ENCODE data around the gene RFNG. TPM values are rescaled to one million over a fixed set of nuclear protein-coding genes. Genes with fewer than 3 reads are reported as not detected.
A peak's percentile ranks its signal among the peaks of the same experiment; 100 is the strongest.

The RFNG gene
- total and polyA plus RNA-seq, 2 of the 13 experiments (the other 11 are each of a cell fraction or from before 2014, with no cell fraction given) = 61.4 to 64.0 TPM

DNA sequence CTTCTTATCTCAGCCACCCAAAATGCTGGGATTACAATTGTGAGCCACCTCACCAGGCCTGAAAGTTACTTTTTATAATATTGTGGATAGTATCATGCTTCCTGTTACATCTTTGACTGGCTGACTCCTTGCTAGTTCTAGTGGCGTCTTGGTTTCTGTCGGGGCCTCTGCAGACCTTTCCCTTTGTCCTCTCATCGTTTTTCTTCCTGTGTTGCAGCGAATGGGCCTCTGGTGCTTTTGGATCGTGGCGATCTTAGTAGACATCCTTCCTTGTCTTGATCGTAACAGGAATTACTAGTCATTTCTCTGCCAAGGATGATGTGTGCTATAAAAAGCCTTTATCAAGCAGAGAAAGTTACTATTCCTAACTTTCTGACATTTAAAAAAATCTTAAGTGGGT, 53.4 kb downstream of the RFNG start:
- BruUV-seq (replicated peaks) = no TSS peak
- no peak for DNase-seq (ENCODE audit: low spot score)
- CTCF ChIA-PET (ENCODE audit: low intra/inter-chr PET ratio, low total read pairs) = interaction anchor here (5.6 kb wide), 1 partner anchor 38 kb away, joined by 73 read pairs; the partner anchor contains the start of gene NOTUM
- TF ChIP-seq TSC22D2 (CRISPR knock-in tag; IDR thresholded peaks at IDR 0.05; ENCODE audit: borderline replicate concordance) = 0 out of 2 replicates have a peak, but pooled peaks have one; percentile 24
- no peak for TF ChIP-seq NR2F1 (CRISPR knock-in tag; IDR thresholded peaks at IDR 0.05)
- TF ChIP-seq, protein P1, sequence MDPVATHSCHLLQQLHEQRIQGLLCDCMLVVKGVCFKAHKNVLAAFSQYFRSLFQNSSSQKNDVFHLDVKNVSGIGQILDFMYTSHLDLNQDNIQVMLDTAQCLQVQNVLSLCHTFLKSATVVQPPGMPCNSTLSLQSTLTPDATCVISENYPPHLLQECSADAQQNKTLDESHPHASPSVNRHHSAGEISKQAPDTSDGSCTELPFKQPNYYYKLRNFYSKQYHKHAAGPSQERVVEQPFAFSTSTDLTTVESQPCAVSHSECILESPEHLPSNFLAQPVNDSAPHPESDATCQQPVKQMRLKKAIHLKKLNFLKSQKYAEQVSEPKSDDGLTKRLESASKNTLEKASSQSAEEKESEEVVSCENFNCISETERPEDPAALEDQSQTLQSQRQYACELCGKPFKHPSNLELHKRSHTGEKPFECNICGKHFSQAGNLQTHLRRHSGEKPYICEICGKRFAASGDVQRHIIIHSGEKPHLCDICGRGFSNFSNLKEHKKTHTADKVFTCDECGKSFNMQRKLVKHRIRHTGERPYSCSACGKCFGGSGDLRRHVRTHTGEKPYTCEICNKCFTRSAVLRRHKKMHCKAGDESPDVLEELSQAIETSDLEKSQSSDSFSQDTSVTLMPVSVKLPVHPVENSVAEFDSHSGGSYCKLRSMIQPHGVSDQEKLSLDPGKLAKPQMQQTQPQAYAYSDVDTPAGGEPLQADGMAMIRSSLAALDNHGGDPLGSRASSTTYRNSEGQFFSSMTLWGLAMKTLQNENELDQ (CRISPR knock-in tag; IDR thresholded peaks at IDR 0.05; ENCODE audit: borderline replicate concordance) = no peak
- TF ChIP-seq RFX3 (CRISPR knock-in tag; IDR thresholded peaks at IDR 0.05) = no peak
- no peak for TF ChIP-seq YEATS4 (CRISPR knock-in tag; IDR thresholded peaks at IDR 0.05; ENCODE audit: borderline replicate concordance)
- TF ChIP-seq, protein P2, sequence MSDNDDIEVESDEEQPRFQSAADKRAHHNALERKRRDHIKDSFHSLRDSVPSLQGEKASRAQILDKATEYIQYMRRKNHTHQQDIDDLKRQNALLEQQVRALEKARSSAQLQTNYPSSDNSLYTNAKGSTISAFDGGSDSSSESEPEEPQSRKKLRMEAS (IDR thresholded peaks at IDR 0.05) = no peak
- TF ChIP-seq, protein P3, sequence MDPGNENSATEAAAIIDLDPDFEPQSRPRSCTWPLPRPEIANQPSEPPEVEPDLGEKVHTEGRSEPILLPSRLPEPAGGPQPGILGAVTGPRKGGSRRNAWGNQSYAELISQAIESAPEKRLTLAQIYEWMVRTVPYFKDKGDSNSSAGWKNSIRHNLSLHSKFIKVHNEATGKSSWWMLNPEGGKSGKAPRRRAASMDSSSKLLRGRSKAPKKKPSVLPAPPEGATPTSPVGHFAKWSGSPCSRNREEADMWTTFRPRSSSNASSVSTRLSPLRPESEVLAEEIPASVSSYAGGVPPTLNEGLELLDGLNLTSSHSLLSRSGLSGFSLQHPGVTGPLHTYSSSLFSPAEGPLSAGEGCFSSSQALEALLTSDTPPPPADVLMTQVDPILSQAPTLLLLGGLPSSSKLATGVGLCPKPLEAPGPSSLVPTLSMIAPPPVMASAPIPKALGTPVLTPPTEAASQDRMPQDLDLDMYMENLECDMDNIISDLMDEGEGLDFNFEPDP (CRISPR knock-in tag; conservative IDR thresholded peaks at IDR 0.05) = no peak
- TF ChIP-seq ZNF367 (CRISPR knock-in tag; IDR thresholded peaks at IDR 0.05; ENCODE audit: borderline replicate concordance) = no peak
- TF ChIP-seq HOXD1 (CRISPR knock-in tag; IDR thresholded peaks at IDR 0.05) = no peak
- no peak for TF ChIP-seq ZBTB8A (CRISPR knock-in tag; IDR thresholded peaks at IDR 0.05; ENCODE audit: borderline replicate concordance, low read depth)
- no peak for TF ChIP-seq ZNF782 (CRISPR knock-in tag; IDR thresholded peaks at IDR 0.05; ENCODE audit: borderline replicate concordance)
- TF ChIP-seq SAP130 (CRISPR knock-in tag; IDR thresholded peaks at IDR 0.05; ENCODE audit: low read depth) = 0 out of 2 replicates have a peak, but pooled peaks have one; percentile 14
- no peak for TF ChIP-seq ARHGAP35 (CRISPR knock-in tag; IDR thresholded peaks at IDR 0.05; ENCODE audit: borderline replicate concordance)
- no peak for TF ChIP-seq NPAS2 (CRISPR knock-in tag; IDR thresholded peaks at IDR 0.05; ENCODE audit: borderline replicate concordance)
- no peak for TF ChIP-seq ZNF263 (CRISPR knock-in tag; IDR thresholded peaks at IDR 0.05)
- no peak for TF ChIP-seq ZNF12 (CRISPR knock-in tag; IDR thresholded peaks at IDR 0.05)
- no peak for TF ChIP-seq ZNF383 (CRISPR knock-in tag; IDR thresholded peaks at IDR 0.05; ENCODE audit: borderline replicate concordance)
- TF ChIP-seq PRMT3 (CRISPR knock-in tag; IDR thresholded peaks at IDR 0.05; ENCODE audit: borderline replicate concordance, low read depth) = no peak
- TF ChIP-seq, protein P4, sequence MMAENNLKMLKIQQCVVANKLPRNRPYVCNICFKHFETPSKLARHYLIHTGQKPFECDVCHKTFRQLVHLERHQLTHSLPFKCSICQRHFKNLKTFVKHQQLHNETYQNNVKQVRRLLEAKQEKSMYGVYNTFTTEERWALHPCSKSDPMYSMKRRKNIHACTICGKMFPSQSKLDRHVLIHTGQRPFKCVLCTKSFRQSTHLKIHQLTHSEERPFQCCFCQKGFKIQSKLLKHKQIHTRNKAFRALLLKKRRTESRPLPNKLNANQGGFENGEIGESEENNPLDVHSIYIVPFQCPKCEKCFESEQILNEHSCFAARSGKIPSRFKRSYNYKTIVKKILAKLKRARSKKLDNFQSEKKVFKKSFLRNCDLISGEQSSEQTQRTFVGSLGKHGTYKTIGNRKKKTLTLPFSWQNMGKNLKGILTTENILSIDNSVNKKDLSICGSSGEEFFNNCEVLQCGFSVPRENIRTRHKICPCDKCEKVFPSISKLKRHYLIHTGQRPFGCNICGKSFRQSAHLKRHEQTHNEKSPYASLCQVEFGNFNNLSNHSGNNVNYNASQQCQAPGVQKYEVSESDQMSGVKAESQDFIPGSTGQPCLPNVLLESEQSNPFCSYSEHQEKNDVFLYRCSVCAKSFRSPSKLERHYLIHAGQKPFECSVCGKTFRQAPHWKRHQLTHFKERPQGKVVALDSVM (CRISPR knock-in tag; IDR thresholded peaks at IDR 0.05) = no peak

More for the DNA sequence above, 53.4 kb downstream of the RFNG start:
- peaks cover 75% of the 10 kb centered on the region for H3K79me2 ChIP-seq (ENCODE audit: insufficient read depth, low read length)
- no peak for FAIRE-seq
- H3K4me2 ChIP-seq (ENCODE audit: low read depth, low read length) = peak overlapping the region; percentile 70
- ATAC-seq = no peak
- WGBS (ENCODE audit: low lambda C conversion rate) = 82% methylated on average over 7 of the region's 7 CpGs
- in situ Hi-C loops (cut with HindIII; ENCODE audit: extremely low pct_ligation_motif_present, low pct_unique_long_range_greater_than_20kb) = loop anchor here (5.0 kb wide), 1 partner anchor 41 kb away; no protein-coding TSS in a partner anchor
- no peaks in the 10 kb centered on the region for H3K27me3 ChIP-seq (ENCODE audit: control insufficient read depth in 1 of 2, insufficient read depth in 2 of 2, low read length in 2 of 2)
- intact Hi-C loops (cut with micrococcal nuclease; ENCODE audit: unreplicated experiment) = no loop called here
- POLR2A ChIA-PET = interaction anchor here (3.2 to 16.1 kb wide), 7 partner anchors 19 to 44 kb away, joined by 11 to 470 read pairs (median 356); partner anchors contain the start of genes ASPSCR1, CENPX, LRRC45 and NOTUM
- no peaks in the 10 kb centered on the region for H3K9me3 ChIP-seq (ENCODE audit: low read length)
- peak overlapping the region in 2 of 3 experiments; percentile 7 to 46; a peak in 1 of 6 replicates for H3K4me3 ChIP-seq (replicated peaks in 1 of 3; ENCODE audit: insufficient read depth in 1 of 3, low read depth in 2 of 3, low read length in 3 of 3)
- no peaks in the 10 kb centered on the region for H3K36me3 ChIP-seq (replicated peaks in 1 of 2; ENCODE audit: control insufficient read depth in 1 of 2, insufficient read depth in 2 of 2, low read length in 2 of 2)
- H3K4me1 ChIP-seq (ENCODE audit: insufficient read depth, low read length) = peaks cover 99% of the 10 kb centered on the region
- no peak overlapping the region for H2AFZ ChIP-seq (ENCODE audit: low read length)
- peak overlapping the region; percentile 95 for H3K27ac ChIP-seq (ENCODE audit: extremely low read length, insufficient read depth, low read length)
- H4K20me1 ChIP-seq (ENCODE audit: insufficient read depth, low read length) = no peaks in the 10 kb centered on the region
- H3K9ac ChIP-seq (ENCODE audit: insufficient read depth, low read depth, low read length) = peak overlapping the region; percentile 80
